Measurements from ENCODE around the gene ETV1. TPM values are rescaled to one million over a fixed set of nuclear protein-coding genes. Genes with fewer than 3 reads are reported as not detected.

The ETV1 gene
- total RNA-seq (2022; extraction: Qiagen RNA extraction), result 1.6 to 2.5 TPM (median 2.1 TPM) in 5 replicates

DNA sequence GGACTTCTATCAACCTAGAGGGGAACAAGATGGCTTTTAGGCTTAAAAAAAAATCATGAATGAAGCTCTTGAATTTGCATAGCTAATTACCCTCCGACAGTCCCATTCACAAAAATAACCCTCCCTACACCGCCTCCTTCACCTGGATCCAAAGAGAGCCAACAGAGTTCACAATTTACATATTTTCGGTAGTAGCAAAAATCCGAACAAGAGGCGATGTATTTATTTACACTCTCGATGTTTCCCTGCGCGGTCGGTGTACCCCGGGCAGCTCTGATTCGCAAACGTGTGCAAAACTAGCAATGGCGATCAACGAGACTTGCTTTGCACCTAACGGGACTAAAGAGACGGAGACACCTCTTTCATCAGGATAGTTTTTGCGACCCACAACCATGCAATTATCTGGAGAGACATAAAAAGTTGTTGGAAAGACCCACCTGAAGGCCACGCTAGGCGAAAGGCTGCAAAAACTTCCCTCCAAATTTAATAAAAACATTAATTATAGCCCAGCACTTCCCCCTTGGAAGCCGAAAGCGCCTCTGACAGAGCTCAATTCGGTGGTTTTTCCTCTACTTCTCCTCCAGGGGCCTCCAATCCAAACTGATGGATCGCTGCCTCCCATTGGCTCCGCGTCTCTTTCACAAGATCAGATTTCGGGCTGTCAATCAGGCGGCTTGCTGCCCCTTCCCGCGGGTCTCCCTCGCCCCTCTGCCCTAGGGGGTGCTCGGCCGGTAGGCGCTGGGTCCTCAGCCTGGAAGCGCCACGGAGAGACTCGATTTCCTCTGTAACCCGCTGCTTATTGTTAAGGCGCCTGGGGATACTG is at the start of gene ETV1:
TSS of gene ETV1 (minus strand) at position 541 of the 823 bp plus-strand sequence. CDS start 614 bp downstream, outside the sequence.

